NOMO-1 treated with dmso at 0.1 percent for 144 hours (cell line): ENCODE data around the gene SHCBP1L.
A peak's percentile ranks its signal among the peaks of the same experiment; 100 is the strongest.
"Not testable (repeated sequence)": the region's sequence is repeated elsewhere in the genome, so short reads cannot be mapped to it uniquely, and the experiment has no call there.

ENCODE experiments used
- DNase-seq: peaks from one replicate; lab custom pipeline; 2025; ENCODE audit not compliant: unreplicated experiment; lab: John Stamatoyannopoulos, UW

SHCBP1L gene

DNA sequence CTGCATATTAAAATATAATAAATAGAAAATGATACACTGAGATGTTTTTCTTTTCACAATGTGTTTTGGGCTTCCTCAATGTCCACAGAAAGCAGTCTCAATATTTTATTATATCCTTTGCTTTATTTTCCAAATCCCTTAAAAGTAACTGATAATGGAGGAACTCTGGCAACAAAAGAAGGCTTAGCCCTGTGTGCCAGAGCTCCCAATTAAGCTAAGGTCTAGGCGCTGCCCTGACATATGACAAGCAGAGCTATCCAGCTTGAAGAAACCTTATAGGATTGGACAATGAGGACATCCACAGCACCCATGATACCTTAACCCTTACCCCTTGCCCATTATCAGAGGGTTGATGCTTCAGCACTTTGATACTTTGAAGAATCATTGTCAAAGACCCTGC is 12.9 kb upstream of the SHCBP1L start:
- no peak for DNase-seq

GRCh38 chr1:182965096-182965495 is 12.1 kb upstream of the SHCBP1L start:
- no peak for DNase-seq

DNA sequence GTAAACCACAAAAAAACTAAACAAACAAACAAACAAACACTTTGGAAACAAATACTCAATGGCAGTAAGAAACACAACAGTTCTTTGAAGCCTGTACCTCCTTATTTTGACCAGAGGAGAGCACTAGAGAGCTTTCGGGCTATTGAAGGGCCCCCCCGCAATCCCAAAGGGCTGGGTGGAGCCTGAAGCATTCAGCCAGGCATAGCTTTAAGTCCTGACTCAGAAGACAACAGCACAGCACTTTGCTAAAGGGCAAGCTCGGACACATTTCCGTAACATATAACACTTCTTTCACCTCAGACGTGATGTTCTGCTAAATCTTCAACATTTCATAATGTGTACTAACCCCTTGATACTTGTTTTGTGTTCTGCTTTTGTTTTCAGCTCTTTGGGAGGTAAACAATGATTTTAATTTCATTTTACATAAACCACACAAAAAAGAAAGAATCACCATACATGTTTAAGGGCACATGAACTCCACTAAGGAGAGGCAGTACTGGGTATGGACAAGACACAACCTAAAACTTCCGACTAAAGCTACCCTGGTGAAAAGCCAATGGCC is 9.7 kb upstream of the SHCBP1L start:
- peak; percentile 78 for DNase-seq

- DNase-seq, result no peak
Observed at GRCh38 chr1:182960046-182960445, 7.1 kb upstream of the SHCBP1L start.

DNA sequence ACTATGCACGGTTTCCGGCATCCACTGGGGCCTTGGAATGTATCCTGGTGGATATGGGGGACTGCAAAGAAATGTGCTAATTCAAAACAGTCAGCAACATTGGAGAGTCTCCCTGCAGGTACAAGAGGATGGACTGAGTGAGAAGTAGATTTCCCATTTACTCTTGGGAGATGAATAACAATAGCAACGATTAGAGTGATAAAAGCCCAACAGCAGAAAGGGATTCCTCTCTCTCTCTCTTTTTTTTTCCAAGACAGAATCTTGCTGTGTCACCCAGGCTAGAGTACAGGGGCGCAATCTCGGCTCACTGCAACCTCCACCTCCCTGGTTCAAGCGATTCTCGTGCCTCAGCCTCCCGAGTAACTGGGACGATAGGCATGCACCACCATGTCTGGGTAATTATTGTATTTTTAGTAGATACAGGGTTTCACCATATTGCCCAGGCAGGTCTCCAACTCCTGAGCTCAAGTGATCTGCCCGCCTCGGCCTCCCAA is 5.0 kb upstream of the SHCBP1L start:
- no peak for DNase-seq

DNA sequence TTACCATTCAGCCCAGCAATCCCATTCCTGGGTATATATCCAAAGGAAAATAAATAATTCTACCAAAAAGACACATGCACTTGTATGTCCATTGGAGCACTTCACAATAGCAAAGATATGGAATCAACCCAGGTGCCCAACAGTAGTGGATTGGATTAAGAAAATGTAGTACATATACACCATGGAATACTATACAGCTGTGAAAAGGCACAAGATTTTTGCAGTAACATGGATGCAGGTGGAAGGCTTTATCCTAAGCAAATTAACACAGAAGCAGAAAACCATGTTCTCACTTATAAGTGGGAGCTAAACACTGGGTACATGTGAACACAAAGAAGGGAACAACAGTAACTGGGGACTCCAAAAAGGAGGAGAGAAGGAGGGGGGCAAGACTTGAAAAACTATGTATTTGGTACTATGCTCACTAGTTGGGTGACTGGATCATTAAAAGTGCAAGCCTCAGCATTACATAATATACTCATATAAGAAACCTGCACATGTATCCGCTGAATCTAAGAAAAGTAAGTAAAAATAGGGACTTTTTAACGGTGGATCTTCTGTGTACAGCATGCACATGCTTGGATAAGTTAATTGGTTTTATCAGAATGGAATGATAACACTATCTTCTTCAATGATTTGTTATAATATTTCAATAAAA is 3.9 kb upstream of the SHCBP1L start:
- no peak for DNase-seq

DNA sequence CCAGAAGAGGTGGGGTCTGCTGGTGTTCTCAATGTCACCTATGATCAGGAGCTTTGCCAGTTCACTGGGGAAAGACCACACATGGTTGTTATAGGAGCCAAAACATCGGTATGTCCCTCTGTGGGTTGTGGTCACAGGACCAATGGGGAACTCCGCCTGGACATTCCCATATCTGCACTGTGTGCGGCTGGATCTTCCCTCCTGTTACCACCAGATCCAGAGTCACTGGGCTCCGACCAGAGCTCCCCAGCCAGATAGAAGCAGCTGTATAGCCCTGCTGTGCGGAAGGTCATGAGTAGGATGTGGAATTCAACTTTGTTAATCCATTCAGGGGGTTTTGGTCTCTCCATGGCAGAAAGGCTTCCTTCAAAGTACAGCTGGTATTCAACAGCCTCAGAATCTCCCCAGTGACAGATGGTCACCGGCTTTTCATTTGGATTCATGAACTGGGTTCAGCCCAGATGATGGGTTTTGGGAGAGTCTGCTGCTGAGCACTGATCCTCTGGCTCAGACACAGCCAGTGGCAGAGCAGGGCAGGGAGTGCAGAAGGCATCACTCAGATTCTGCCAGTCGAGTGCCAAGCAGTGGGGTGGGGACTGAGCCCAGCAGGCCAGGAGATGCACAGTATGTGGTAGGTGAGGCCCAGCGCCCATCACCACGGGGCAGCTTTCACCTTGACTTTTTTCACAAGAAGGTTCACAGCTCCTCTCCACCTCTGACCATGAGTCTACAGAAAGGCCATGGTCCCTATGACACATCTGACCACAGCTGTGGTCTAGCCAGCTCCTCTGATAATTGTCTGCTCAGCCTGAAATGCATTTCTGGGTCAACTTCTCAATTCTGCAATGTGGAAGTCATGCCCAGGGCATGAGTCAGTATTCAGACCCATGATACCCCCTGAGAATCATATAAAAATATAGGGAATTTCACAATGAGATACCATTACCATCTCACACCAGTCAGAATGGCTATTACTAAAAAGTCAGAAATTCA is 2.9 kb upstream of the SHCBP1L start:
- DNase-seq, result no peak

DNA sequence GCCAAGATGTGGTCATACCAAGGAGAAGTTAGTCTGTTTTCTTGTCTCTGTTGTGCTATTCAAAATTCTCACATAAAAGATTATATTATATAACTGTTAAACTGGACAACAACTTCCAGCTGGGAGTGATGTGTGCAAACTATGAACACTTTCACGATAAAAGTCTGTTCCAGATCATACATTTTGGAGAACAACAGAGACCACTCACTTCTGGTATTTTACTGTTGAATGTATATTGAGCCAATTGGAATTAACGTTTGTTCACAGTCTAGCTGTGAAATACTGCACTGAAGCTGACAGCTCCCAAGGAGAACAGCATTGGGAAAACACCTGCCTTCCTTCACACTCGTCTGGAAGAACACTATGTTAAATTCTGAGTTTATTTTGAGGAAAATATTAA is 860 bp upstream of the SHCBP1L start:
- no peak for DNase-seq

- DNase-seq, result not testable (repeated sequence)
Observed at GRCh38 chr1:182943336-182943735, 9.6 kb downstream of the SHCBP1L start.

- DNase-seq, result not testable (repeated sequence)
Observed at GRCh38 chr1:182942145-182942544, 10.8 kb downstream of the SHCBP1L start.

DNA sequence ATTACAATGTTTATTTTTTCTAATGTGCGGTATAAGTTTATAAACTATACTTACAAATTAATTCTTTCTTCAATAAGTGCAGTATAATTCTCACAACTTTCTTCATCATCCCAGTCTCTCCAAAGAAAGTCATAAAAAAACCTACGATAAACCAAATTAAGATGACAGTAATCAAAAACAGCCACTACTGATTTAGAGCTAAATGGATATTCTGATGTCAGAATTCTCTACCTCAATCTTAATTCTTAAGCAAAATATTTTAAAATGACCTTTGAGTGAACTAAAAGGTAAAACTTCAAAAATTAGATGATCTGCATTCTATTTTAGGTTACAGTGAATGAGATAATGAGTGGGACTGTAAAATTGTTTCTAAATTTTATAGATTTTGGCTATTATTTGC is 13.6 kb downstream of the SHCBP1L start:
- no peak for DNase-seq

- no peak for DNase-seq
Observed at GRCh38 chr1:182935716-182936115, 17.2 kb downstream of the SHCBP1L start.

DNA sequence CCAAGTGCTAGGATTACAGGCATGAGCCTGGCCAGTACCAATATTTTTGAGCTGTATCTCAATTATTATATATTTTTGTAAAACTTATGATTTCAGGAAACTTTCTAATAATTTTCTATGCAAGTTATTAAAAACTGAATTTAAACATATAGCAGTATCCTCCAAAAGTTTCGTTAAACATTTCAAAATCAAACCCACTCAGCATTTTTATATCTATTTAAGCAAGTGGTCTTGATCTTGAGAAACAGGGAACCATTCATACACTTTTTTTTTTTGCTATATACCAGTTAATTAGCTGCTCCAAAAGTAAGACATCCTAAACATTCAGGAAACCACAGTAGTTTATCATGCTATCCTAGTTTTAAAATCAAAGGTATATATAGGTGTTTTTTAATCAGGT is 22.0 kb downstream of the SHCBP1L start:
- DNase-seq, result no peak

DNA sequence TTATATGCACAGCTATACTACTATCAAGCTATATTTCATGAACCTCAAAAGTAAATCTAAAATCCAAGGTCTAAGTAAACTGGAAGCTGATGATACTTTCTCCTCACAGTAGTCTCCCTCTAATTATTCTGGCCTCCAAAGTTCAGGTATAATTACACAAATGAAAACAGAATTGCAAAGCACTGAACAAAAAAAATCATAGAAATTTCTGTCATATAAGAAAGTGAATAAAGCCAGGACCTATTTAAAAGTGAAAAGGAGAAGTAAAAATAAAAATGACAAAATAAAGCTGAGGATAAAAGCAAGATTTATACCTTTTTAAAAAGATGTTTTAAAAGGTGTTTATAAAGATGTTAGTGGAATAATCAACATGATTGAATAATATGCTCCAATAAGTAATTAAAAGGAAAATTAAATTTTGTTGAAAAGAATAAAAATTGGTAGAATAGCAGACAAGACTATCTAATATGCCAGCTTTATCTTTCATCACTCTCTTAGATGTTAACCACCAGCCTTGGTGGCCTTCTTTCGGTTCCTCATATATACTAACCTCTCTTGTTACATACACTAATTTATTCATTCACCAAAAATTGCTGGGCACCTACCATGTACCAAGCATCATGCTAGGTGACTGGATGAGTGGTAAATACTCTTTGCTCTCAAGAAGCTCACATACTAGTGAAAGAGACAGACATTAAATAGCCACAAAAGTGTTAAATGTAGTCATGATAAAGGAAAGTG is 25.1 kb downstream of the SHCBP1L start:
- DNase-seq, result peak; percentile 37

DNA sequence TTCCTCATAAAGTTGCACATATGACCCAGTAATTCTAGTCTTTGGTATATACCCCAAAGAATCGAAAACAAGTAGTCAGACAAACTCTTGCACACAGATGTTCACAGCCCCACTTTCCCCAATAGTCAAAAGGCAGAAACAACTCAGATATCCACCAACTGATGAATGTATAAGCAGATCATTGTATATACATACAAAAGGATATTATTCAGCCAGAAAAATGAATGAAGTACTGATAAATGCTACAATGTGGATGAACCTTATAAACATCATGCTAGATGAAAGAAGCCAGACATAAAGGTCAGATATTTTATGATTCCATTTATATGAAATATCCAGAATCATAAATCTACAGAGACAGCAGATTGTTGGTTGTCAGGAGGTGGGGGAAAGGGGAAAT is 27.3 kb downstream of the SHCBP1L start:
- no peak for DNase-seq

DNA sequence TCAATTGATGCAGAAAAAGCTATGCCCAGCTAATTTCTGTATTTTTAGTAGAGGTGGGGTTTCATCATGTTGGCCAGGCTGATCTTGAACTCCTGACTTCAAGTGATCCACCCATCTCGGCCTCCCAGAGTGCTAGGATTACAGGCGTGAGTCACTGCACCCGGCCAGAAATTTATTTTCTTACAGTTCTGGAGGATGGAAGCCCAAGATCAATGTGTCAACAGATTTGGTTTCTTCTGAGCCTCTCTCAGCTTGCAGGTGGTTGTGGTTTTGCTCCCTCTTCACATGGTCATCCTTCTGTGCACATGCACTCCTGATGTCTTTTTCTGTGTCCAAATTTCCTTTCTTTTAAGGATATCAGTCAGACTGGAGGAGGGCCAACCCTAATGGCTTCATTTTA is 35.6 kb downstream of the SHCBP1L start:
- DNase-seq, result no peak

DNA sequence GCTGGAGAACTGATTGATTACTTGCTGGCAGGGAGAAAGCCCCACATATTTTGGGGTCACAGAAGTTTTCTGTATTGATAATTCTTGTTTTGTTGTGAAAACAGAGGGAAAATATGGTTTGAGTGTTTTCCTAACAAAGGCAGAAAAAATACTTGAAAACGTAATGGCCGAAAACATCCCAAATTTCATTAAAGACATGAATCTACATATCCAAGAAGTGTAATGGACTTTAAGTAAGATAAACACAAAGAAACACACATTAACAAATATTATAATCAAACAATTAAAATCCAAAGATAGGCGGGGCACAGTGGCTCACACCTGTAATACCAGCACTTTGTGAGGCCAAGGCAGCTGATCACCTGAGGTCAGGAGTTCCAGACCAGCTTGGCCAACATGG is 39.6 kb downstream of the SHCBP1L start:
- no peak for DNase-seq

DNA sequence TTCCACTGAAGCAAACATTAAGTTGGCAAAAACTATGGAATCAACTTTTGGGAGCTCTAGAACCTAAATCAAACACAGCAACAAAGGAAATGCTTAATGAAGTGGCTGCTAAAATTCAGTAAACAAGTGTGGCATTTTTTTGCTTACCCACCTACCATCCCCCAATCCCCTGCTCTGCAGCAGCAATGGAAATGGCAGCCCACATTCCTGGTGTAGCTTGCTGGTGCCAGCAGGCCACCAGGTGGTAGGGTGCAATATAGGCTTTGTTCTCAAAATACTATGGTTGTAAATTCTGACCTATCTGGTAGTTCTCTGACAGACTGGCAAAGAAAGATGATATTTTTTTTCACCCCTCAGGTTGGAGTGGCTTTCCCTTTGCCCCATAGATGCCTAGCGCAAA is 42.8 kb downstream of the SHCBP1L start:
- DNase-seq, result no peak

DNA sequence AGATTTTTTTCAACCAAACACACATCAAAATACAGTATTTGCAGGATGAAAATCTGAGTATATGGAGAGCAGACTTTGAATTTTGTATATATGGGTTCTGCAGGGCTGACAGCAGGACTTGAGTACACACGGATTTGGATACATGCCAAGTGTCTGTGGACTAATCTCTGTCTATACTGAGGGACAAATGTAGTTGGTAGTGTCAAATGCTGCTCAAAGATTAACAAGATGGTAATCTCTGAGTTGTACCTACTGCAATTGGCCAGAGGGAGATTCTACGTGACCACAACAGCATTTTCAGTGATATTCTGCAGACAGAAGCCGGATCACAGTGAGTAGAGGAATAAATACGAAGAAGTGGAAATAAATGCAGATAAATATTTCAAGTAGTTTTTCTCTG is 43.4 kb downstream of the SHCBP1L start:
- DNase-seq, result no peak

DNA sequence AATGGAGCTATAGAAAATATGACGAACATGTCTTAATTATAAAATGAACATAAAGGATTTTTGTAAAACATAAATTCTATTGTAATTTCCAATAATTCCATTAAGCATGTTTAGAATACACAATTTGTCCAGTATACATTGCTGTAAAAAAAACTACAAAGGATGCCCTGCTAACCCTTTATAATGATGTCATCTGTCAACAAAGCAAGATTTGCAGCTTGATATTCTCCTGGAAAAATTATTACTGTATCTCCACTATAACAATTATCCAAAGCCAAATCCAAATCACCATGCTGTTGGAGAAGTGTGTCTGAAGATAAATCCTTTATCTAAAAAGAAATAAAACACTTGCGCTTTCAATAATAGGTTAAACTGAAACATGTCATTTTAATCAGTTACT is 47.6 kb downstream of the SHCBP1L start:
- no peak for DNase-seq

DNA sequence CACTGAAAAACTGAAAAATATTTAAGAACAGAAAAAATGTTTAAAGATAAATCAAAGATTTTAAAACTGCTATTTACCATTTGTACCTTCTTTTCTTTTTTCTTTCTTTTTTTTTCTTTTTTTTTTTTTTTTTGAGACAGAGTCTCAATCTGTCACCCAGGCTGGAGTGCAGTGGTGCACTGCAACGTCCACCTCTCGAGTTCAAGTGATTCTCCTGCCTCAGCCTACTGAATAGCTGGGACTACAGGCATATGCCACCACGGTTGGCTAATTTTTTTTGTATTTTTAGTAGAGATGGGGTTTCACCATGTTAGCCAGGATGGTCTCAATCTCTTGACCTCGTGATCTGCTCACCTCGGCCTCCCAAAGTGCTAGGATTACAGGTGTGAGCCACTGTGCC is 51.0 kb downstream of the SHCBP1L start:
- not testable (repeated sequence) for DNase-seq
